H9 (cell line): ENCODE results near the gene COPS9. TPM values are rescaled to one million over a fixed set of nuclear protein-coding genes. Genes with fewer than 3 reads are reported as not detected.

Experiments used
- DNase-seq: peaks from one replicate; pipeline ENCODE4 v3.0.0-alpha.2; 2017
- H2AFZ ChIP-seq: one replicate; pipeline ENCODE4 v1.6.1; 2013; ENCODE audit warnings: mild to moderate bottlenecking, low read length, control low read depth, moderate library complexity
- H2AK5ac ChIP-seq: 2 replicates; pipeline ENCODE4 v1.6.1; 2013; ENCODE audit warnings: low read length, control low read depth, mixed read lengths; ENCODE audit not compliant: insufficient read length
- H2BK120ac ChIP-seq: one replicate; pipeline ENCODE4 v1.6.1; 2013; ENCODE audit warnings: low read depth, mild to moderate bottlenecking, low read length, control low read depth, inconsistent platforms; ENCODE audit not compliant: poor library complexity, severe bottlenecking
- H2BK12ac ChIP-seq: 2 replicates; pipeline ENCODE4 v1.6.1; 2013; ENCODE audit warnings: low read length, control low read depth, mixed read lengths, low read depth; ENCODE audit not compliant: insufficient read length
- H2BK15ac ChIP-seq: 2 replicates; pipeline ENCODE4 v1.6.1; 2013; ENCODE audit warnings: low read depth, low read length, control low read depth
- H2BK20ac ChIP-seq: one replicate; pipeline ENCODE4 v1.6.1; 2013; ENCODE audit warnings: low read depth, mild to moderate bottlenecking, low read length, control low read depth, inconsistent platforms; ENCODE audit not compliant: poor library complexity, severe bottlenecking
- H2BK5ac ChIP-seq: 2 replicates; pipeline ENCODE4 v1.6.1; 2013; ENCODE audit warnings: low read length, control low read depth, mixed read lengths; ENCODE audit not compliant: insufficient read length
- H3K14ac ChIP-seq: 2 replicates; pipeline ENCODE4 v1.6.1; 2013; ENCODE audit warnings: low read length, control low read depth; ENCODE audit not compliant: insufficient read depth
- H3K18ac ChIP-seq: 2 replicates; pipeline ENCODE4 v1.6.1; 2013; ENCODE audit warnings: low read depth, mild to moderate bottlenecking, mixed read lengths, low read length, control low read depth; ENCODE audit not compliant: insufficient read length
- H3K23ac ChIP-seq: 2 replicates; pipeline ENCODE4 v1.6.1; 2013; ENCODE audit warnings: low read length, control low read depth, mixed read lengths, low read depth; ENCODE audit not compliant: insufficient read length
- H3K23me2 ChIP-seq: 2 replicates; pipeline ENCODE4 v1.6.1; 2013; ENCODE audit warnings: low read depth, mild to moderate bottlenecking, mixed read lengths, low read length, control low read depth; ENCODE audit not compliant: insufficient read length, poor library complexity, severe bottlenecking
- H3K27ac ChIP-seq: 2 replicates; pipeline ENCODE4 v1.5.1; 2013; ENCODE audit warnings: low read length, control low read depth, mixed read lengths, low read depth; ENCODE audit not compliant: insufficient read length
- H3K27me3 ChIP-seq: 2 replicates; pipeline ENCODE4 v1.6.1; 2013; ENCODE audit warnings: low read length, control low read depth, inconsistent platforms; ENCODE audit not compliant: insufficient read depth
- H3K4ac ChIP-seq: 2 replicates; pipeline ENCODE4 v1.6.1; 2013; ENCODE audit warnings: low read depth, mild to moderate bottlenecking, control low read depth, inconsistent platforms, low read length, moderate library complexity
- H3K4me1 ChIP-seq: 2 replicates; pipeline ENCODE4 v1.6.1; 2013; ENCODE audit warnings: low read length, control low read depth, inconsistent platforms; ENCODE audit not compliant: insufficient read depth
- H3K4me2 ChIP-seq: 2 replicates; pipeline ENCODE4 v1.6.1; 2013; ENCODE audit warnings: low read length, control low read depth, mixed read lengths; ENCODE audit not compliant: insufficient read length, insufficient read depth
- H3K56ac ChIP-seq: 2 replicates; pipeline ENCODE4 v1.6.1; 2013; ENCODE audit warnings: low read depth, mild to moderate bottlenecking, mixed read lengths, low read length, control low read depth; ENCODE audit not compliant: insufficient read length
- H3K79me1 ChIP-seq: 2 replicates; pipeline ENCODE4 v1.6.1; 2013; ENCODE audit warnings: low read depth, mild to moderate bottlenecking, moderate library complexity, low read length, control low read depth, inconsistent platforms; ENCODE audit not compliant: insufficient read depth, poor library complexity, severe bottlenecking
- H3K79me2 ChIP-seq: 2 replicates; pipeline ENCODE4 v1.6.1; 2013; ENCODE audit warnings: low read length, control low read depth, inconsistent platforms; ENCODE audit not compliant: insufficient read depth
- H3K9ac ChIP-seq: 2 replicates; pipeline ENCODE4 v1.6.1; 2013; ENCODE audit warnings: low read length, control low read depth, mixed read lengths; ENCODE audit not compliant: insufficient read length; ENCODE audit errors: extremely low read depth
- H3K9me3 ChIP-seq: one replicate; pipeline ENCODE4 v1.6.1; 2013; ENCODE audit warnings: low read depth, low read length, inconsistent platforms; ENCODE audit not compliant: control insufficient read depth
- H3T11ph ChIP-seq: one replicate; pipeline ENCODE4 v1.6.1; 2013; ENCODE audit warnings: mild to moderate bottlenecking, low read length, control low read depth, inconsistent platforms
- H4K20me1 ChIP-seq: one replicate; pipeline ENCODE4 v1.6.1; 2013; ENCODE audit not compliant: control insufficient read depth, insufficient read length, insufficient read depth
- H4K5ac ChIP-seq: 2 replicates; pipeline ENCODE4 v1.6.1; 2013; ENCODE audit warnings: low read depth, mild to moderate bottlenecking, mixed read lengths, low read length, control low read depth; ENCODE audit not compliant: insufficient read length
- H4K8ac ChIP-seq: replicated peaks from 2 replicates; pipeline ENCODE4 v1.6.1; 2013; ENCODE audit warnings: low read length, control low read depth, mixed read lengths, low read depth; ENCODE audit not compliant: insufficient read length
- H4K91ac ChIP-seq: 2 replicates; pipeline ENCODE4 v1.6.1; 2013; ENCODE audit warnings: low read depth, mild to moderate bottlenecking, moderate library complexity, mixed read lengths, low read length, control low read depth; ENCODE audit not compliant: insufficient read length
- H3K27ac Mint-ChIP-seq, 3 experiments: 2 replicates in 2 of 3; 3 replicates in 1 of 3; pipeline ENCODE4 v1.8.0; 2020 to 2021; ENCODE audit warnings: mixed read lengths in 3 of 3, mild to moderate bottlenecking in 1 of 3, moderate library complexity in 1 of 3
- H3K27me3 Mint-ChIP-seq: 2 replicates; pipeline ENCODE4 v1.8.0; 2021; ENCODE audit warnings: low read depth, mild to moderate bottlenecking, moderate library complexity, mixed read lengths
- H3K36me3 Mint-ChIP-seq, 3 experiments: 2 replicates in 2 of 3; 3 replicates in 1 of 3; pipeline ENCODE4 v1.8.0; 2020 to 2021; ENCODE audit warnings: low read depth in 3 of 3, mixed read lengths in 3 of 3; ENCODE audit not compliant: insufficient read depth in 1 of 3
- H3K4me1 Mint-ChIP-seq, 2 experiments: 2 replicates each; pipeline ENCODE4 v1.8.0; 2020; ENCODE audit warnings: mixed read lengths in 2 of 2
- H3K4me3 Mint-ChIP-seq, 2 experiments: 2 replicates in 1 of 2; 3 replicates in 1 of 2; pipeline ENCODE4 v1.8.0; 2020 to 2021; ENCODE audit warnings: mild to moderate bottlenecking in 2 of 2, mixed read lengths in 2 of 2, moderate library complexity in 1 of 2
- H3K9me3 Mint-ChIP-seq, 2 experiments: 2 replicates in 1 of 2; 3 replicates in 1 of 2; pipeline ENCODE4 v1.8.0; 2020; ENCODE audit warnings: mild to moderate bottlenecking in 2 of 2, mixed read lengths in 2 of 2, moderate library complexity in 1 of 2
- CTCF ChIP-seq: fragments of 200-600 bp; sonication (generic); conservative IDR thresholded peaks from 3 replicates; pipeline ENCODE4 v1.8.0; 2021; ENCODE audit warnings: antibody characterized with exemption, mild to moderate bottlenecking
- WGBS: extraction: QIAGEN DNeasy Blood & Tissue Kit; methylation state at CpG from one replicate; pipeline ENCODE4 v1.1.7; 2013; ENCODE audit warnings: missing lambda C conversion rate, low lambda C conversion rate, mixed read lengths; ENCODE audit not compliant: insufficient read length; ENCODE audit errors: extremely low coverage; 5-methylcytosine and 5-hydroxymethylcytosine counted together
- total RNA-seq: library from RNA; stranded (reverse); gene quantifications from 2 replicates; pipeline ENCODE4 v1.2.1, GENCODE V29; 2021

COPS9 gene
- total RNA-seq, 1 experiment from 2014 or later: 142 TPM

- H3K9ac ChIP-seq: no peak overlapping the region
- H3K23me2 ChIP-seq: peaks cover 7% of the 10 kb centered on the region
- H3K27ac ChIP-seq: no peak overlapping the region
- H4K5ac ChIP-seq: no peak overlapping the region
- no peaks in the 10 kb centered on the region for H3K9me3 ChIP-seq
- no peaks in the 10 kb centered on the region for H3K79me1 ChIP-seq
- H3K79me2 ChIP-seq: peaks cover 13% of the 10 kb centered on the region; the same call in 1 of the 2 replicates
- Mint-ChIP-seq H3K27me3 (peaks cover 8% of the 10 kb centered on the region), H3K9me3 (no peaks in the 10 kb centered on the region), H3K4me3 (no peak overlapping the region), H3K4me1 (peaks cover 11 to 14% of the 10 kb centered on the region in 2 experiments), H3K36me3 (peaks cover 41 to 64% (median 62%) of the 10 kb centered on the region in 3 experiments), H3K27ac (peak overlapping the region in 1 of 3 experiments; percentile 91; a peak in 2 of 7 replicates)
- no peak overlapping the region for H3K56ac ChIP-seq
- TF ChIP-seq CTCF: peak; percentile 49; the same call in 2 of the 3 replicates
- H2BK120ac ChIP-seq: no peak overlapping the region
- H2AFZ ChIP-seq: no peak overlapping the region
- DNase-seq: peak; percentile 66
- H3K23ac ChIP-seq: no peak overlapping the region
- no peak overlapping the region for H2AK5ac ChIP-seq
- H4K20me1 ChIP-seq: no peaks in the 10 kb centered on the region
- no peaks in the 10 kb centered on the region; the same call in 1 of the 2 replicates for H3K4me1 ChIP-seq
- no peak overlapping the region for H3K18ac ChIP-seq
- H3T11ph ChIP-seq: no peak overlapping the region
- H3K4ac ChIP-seq: no peak overlapping the region
- no peak overlapping the region for H3K4me2 ChIP-seq
- H3K14ac ChIP-seq: no peak overlapping the region
- WGBS: no CpG with 5 or more reads among the region's 22 CpGs
- H3K27me3 ChIP-seq: no peaks in the 10 kb centered on the region; the same call in 1 of the 2 replicates
- H4K8ac ChIP-seq: no peak overlapping the region
- no peak overlapping the region for H2BK12ac ChIP-seq
- no peak overlapping the region for H2BK20ac ChIP-seq
- H2BK5ac ChIP-seq: no peak overlapping the region
- H2BK15ac ChIP-seq: no peak overlapping the region
- no peak overlapping the region for H4K91ac ChIP-seq
Measured at GRCh38 chr2:240131941-240132650, 4.0 kb downstream of the COPS9 start.
